RWPE1 (cell line): ENCODE measurements around the gene ZNF705A.
"Not testable (repeated sequence)": the region's sequence is repeated elsewhere in the genome, so short reads cannot be mapped to it uniquely, and the experiment has no call there.

Experiments
- CTCF ChIA-PET: fragments of 350-600 bp; sonication (Branson Sonifier 250); formaldehyde crosslinking; extraction: SDS; loops from one replicate; lab custom pipeline; 2021; lab: Yijun Ruan, JAX
- POLR2A ChIA-PET: fragments of 400-600 bp; formaldehyde crosslinking; extraction: SDS; loops from one replicate; lab custom pipeline; 2020; ENCODE audit warnings: antibody characterized with exemption; ENCODE audit not compliant: low non-redundant PET; lab: Yijun Ruan, JAX
- DNase-seq: peaks from one replicate; pipeline ENCODE4 v3.0.0; 2012; ENCODE audit warnings: low spot score
- H3K27ac ChIP-seq: fragments of 450-650 bp; 2 replicates; pipeline ENCODE4 v1.5.1; 2017
- TF ChIP-seq, protein P1 (sequence below): fragments of 450-650 bp; conservative IDR thresholded peaks from 2 replicates; pipeline ENCODE4 v1.5.1; 2017; ENCODE audit warnings: low read depth, mild to moderate bottlenecking

Gene ZNF705A

DNA sequence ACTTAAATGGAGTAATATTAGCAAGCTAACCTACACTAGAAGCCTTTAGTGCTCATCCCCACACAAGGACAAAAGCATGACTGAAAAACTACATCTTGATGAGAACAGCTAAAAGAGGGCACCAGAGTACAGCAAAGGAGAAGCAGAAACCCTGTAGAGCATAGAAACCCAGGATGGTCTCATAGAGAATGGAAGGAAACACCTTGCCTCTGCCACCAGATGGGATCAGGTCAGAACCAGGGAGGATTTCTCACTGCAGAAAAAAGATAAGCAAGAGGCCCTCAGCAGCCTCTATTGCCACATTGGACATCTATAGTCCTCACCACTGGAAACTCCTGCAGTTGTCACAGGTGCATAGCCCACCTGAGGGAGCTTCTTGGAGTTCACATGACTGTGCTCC is 13.6 kb upstream of the ZNF705A start:
- H3K27ac ChIP-seq = no peak overlapping the region
- POLR2A ChIA-PET = no interaction called here
- no peak for DNase-seq
- TF ChIP-seq, protein P1, sequence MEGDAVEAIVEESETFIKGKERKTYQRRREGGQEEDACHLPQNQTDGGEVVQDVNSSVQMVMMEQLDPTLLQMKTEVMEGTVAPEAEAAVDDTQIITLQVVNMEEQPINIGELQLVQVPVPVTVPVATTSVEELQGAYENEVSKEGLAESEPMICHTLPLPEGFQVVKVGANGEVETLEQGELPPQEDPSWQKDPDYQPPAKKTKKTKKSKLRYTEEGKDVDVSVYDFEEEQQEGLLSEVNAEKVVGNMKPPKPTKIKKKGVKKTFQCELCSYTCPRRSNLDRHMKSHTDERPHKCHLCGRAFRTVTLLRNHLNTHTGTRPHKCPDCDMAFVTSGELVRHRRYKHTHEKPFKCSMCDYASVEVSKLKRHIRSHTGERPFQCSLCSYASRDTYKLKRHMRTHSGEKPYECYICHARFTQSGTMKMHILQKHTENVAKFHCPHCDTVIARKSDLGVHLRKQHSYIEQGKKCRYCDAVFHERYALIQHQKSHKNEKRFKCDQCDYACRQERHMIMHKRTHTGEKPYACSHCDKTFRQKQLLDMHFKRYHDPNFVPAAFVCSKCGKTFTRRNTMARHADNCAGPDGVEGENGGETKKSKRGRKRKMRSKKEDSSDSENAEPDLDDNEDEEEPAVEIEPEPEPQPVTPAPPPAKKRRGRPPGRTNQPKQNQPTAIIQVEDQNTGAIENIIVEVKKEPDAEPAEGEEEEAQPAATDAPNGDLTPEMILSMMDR = no peak
- CTCF ChIA-PET = no interaction called here

DNA sequence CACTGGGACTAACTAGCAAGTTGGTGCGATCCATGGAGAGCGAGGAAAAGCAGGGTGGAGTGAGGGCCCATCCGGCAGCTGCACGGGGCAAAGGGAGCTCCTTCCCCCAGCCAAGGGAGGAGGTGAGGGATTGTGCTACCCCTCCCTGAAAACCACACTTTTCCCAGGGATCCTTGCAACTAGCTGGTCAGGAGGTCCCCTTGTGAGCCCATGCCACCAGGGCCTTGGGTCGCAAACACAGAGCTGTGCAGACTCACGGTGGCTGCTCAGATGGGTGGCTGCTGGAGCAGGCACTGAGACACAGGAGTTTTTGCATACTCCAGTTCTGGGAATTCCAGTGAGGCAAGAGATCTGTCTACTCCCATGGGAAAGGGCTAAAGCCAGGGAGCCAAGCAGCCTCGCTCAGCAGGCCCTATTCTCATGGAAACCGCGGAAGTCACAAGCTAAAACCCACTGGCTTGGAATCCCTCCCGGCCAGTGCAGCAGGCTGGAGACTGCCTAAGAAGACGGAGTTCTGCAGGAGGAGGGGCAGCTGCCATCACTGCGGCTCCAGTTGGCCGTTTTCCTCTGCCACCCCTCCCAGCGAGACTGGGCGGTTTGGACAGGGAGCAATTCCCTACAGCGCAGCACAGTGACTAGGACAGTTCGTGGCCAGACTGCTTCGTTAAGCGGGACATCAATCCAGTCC is 10.9 kb upstream of the ZNF705A start:
- no peak for DNase-seq
- ChIA-PET POLR2A (no interaction called here), CTCF (no interaction called here)
- H3K27ac ChIP-seq = no peak overlapping the region
- TF ChIP-seq, protein P1 = no peak

DNA sequence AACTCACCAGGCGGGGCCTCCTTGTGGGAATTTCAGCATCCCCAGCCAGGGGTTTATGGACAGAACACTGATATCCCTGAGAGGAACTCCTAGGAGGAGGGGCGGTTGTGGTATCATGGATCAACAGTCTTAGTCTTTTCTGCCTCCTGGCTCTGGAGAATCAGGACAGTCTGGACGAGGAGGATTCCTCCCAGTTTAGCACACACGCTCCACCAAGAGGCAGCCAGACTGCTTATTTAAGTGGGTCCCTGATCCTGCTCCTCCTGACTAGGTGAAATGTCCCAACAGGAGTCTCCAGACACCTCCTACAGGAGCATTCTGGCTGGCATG is 10.4 kb upstream of the ZNF705A start:
- POLR2A ChIA-PET = no interaction called here
- TF ChIP-seq, protein P1 = no peak
- DNase-seq = no peak
- CTCF ChIA-PET = no interaction called here
- no peak overlapping the region for H3K27ac ChIP-seq

DNA sequence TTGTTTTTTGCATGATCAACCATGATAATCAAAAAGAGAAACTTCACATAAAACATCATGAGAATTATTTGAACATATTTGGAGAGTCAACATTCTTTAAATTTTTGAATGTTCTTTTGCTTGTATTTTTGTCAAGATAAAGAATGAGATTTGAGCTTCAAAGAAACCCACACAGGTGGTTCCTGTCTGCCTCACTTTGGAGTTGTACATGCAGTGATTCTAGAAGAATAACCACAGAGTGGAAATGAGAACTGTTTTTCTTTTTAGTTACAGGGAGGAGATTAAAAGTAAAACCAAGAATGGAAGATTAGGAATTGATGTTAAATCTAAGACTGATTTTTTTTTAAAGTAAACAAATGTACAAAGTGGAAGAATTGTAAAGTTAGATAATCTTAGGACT is 2.3 kb upstream of the ZNF705A start:
- TF ChIP-seq, protein P1 = no peak
- ChIA-PET CTCF (no interaction called here), POLR2A (no interaction called here)
- no peak for DNase-seq
- H3K27ac ChIP-seq = no peak overlapping the region

DNA sequence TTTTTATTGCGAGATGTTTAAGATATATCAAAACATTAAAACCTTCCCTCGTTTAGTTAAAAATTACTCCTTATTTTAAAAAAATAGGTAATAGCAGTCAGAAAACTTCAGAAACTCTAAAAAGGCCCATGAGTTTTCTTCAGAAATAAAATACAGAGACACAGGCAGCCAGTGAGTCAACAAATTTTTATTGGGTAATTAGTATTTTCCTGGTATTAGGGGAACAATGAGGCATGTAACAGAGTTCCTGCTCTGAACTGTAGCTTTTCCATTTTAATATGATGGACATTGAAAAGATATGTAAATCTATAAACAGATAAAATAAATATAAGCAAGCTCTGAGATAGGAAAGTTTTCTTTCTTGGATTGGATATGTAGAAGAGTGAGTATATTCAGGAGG is 399 bp upstream of the ZNF705A start:
- POLR2A ChIA-PET = no interaction called here
- CTCF ChIA-PET = no interaction called here
- H3K27ac ChIP-seq = no peak overlapping the region

DNA sequence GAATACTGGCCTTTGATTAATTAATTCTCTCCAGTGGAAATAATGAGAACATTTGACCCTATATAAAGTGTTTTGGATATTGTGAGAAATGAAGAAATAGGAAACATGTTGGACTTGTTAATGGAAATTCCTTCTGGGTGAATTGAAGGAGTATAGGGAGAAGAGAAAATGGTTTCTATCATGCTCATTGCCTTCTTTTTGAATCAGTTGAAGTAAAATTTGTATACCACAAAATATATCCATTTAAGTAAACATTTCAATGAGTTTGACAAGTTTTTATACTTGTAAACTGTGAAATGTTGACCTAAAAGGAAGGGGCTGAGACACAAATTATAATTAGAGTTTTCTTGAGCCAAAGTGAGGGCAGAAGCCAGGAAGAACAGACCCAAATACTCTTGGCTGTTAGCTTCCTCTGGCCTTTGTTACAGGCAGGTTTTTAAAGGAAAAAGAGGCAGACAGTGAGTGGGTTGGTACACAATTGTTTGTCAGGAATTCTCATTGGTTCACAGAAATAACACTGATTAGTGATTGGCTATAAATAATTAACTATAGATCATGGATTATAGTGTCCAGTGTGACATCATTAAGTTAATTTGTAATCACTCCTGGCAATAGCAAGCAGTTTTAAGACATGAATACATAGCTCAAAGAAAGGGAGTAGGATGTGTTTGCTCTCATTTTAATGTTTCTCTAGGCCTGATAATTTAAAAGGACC is 826 bp downstream of the ZNF705A start:
- POLR2A ChIA-PET = no interaction called here
- H3K27ac ChIP-seq = no peak overlapping the region
- CTCF ChIA-PET = no interaction called here
- DNase-seq = no peak
- TF ChIP-seq, protein P1 = no peak

More for the DNA sequence above, 399 bp upstream of the ZNF705A start:
- TF ChIP-seq, protein P1 = no peak
- DNase-seq = no peak

DNA sequence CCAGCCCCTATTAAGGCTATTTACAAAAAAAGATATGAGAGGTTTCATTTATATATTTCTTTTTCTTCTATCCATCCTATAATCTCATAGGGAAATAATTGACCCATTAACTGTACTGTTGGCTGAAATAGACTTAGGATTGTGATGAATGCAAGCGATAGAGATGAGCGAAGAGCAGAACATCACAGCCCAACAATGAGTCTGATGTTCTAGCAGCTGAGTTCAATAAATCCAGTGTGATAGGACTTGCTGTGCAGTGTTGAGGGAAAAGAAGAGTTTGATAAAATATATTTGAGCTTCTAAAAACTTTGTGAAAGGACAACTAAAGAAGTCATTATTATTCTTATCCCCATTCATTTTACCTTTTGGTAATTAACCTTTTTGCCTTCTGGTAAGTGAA is 16.1 kb downstream of the ZNF705A start:
- DNase-seq, H3K27ac ChIP-seq, POLR2A ChIA-PET, CTCF ChIA-PET: not testable (repeated sequence)
